Measurements from ENCODE around the gene USP17L12.
"Not testable (repeated sequence)": the region's sequence is repeated elsewhere in the genome, so short reads cannot be mapped to it uniquely, and the experiment has no call there.

DNA sequence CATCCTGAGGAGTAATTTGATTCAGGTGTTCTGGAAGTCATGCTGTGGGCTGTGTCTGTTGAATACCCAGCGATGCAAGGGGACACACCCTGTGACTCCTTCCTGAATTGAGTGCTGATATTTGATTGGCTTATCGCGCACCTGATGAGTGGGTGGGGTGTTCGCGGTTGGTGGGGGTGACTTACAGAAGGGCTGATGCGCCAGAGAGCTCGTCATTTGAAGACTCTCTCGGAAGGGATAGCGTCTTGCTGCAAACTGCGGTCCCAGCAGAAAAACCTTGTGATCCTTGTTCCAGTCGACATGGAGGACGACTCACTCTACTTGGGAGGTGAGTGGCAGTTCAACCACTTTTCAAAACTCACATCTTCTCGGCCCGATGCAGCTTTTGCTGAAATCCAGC lies 4.8 kb upstream of the USP17L12 start, which contains the start of gene USP17L11:
- TF ChIP-seq, protein P1, sequence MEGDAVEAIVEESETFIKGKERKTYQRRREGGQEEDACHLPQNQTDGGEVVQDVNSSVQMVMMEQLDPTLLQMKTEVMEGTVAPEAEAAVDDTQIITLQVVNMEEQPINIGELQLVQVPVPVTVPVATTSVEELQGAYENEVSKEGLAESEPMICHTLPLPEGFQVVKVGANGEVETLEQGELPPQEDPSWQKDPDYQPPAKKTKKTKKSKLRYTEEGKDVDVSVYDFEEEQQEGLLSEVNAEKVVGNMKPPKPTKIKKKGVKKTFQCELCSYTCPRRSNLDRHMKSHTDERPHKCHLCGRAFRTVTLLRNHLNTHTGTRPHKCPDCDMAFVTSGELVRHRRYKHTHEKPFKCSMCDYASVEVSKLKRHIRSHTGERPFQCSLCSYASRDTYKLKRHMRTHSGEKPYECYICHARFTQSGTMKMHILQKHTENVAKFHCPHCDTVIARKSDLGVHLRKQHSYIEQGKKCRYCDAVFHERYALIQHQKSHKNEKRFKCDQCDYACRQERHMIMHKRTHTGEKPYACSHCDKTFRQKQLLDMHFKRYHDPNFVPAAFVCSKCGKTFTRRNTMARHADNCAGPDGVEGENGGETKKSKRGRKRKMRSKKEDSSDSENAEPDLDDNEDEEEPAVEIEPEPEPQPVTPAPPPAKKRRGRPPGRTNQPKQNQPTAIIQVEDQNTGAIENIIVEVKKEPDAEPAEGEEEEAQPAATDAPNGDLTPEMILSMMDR (IDR thresholded peaks at IDR 0.05) = not testable (repeated sequence)
- not testable (repeated sequence) for TF ChIP-seq POLR2AphosphoS5 (IDR thresholded peaks at IDR 0.05; ENCODE audit: low read depth, low read length); TCF7L2 (IDR thresholded peaks at IDR 0.05; ENCODE audit: low read depth, low read length); SIN3A (IDR thresholded peaks at IDR 0.05; ENCODE audit: borderline replicate concordance, insufficient read depth, low read depth, low read length); REST (IDR thresholded peaks at IDR 0.05; ENCODE audit: insufficient read depth in 1 of 2, low read depth in 2 of 2, low read length in 1 of 2)

All from Panc1 (cell line).